Loucy (cell line): ENCODE measurements around the gene SULT1C4.
"Not testable (repeated sequence)": the region's sequence is repeated elsewhere in the genome, so short reads cannot be mapped to it uniquely, and the experiment has no call there.

Source experiments
- H2AFZ ChIP-seq: fragments of 200-600 bp; sonication (generic); 2 replicates; pipeline ENCODE4 v1.6.0; 2016; ENCODE audit warnings: antibody characterized with exemption, mild to moderate bottlenecking, low read length, moderate library complexity
- H3F3A ChIP-seq: fragments of 200-600 bp; 2 replicates; pipeline ENCODE4 v1.6.0; 2016; ENCODE audit warnings: antibody characterized with exemption, low read depth, mild to moderate bottlenecking
- H3K27me3 ChIP-seq: fragments of 200-600 bp; sonication (generic); 2 replicates; pipeline ENCODE4 v1.6.1; 2014; ENCODE audit warnings: low read length, mild to moderate bottlenecking; ENCODE audit not compliant: insufficient read depth, poor library complexity, severe bottlenecking
- H3K36me3 ChIP-seq: fragments of 200-600 bp; sonication (generic); 2 replicates; pipeline ENCODE4 v1.6.1; 2016; ENCODE audit warnings: low read length; ENCODE audit not compliant: insufficient read depth
- H3K4me1 ChIP-seq: fragments of 200-600 bp; sonication (generic); 2 replicates; pipeline ENCODE4 v1.5.1; 2014; ENCODE audit warnings: low read length, mild to moderate bottlenecking; ENCODE audit not compliant: insufficient read depth, poor library complexity, severe bottlenecking
- H3K4me2 ChIP-seq: fragments of 200-600 bp; sonication (generic); 2 replicates; pipeline ENCODE4 v1.6.0; 2014; ENCODE audit warnings: antibody characterized with exemption, low read length, low read depth, mild to moderate bottlenecking; ENCODE audit not compliant: poor library complexity, severe bottlenecking
- H3K4me3 ChIP-seq: fragments of 200-600 bp; sonication (generic); 2 replicates; pipeline ENCODE4 v1.5.1; 2014; ENCODE audit warnings: low read length, mild to moderate bottlenecking, mixed read lengths; ENCODE audit not compliant: poor library complexity, severe bottlenecking
- H3K79me2 ChIP-seq: fragments of 200-600 bp; sonication (generic); 2 replicates; pipeline ENCODE4 v1.6.1; 2014; ENCODE audit warnings: low read length; ENCODE audit not compliant: insufficient read depth
- H3K9ac ChIP-seq: fragments of 200-600 bp; sonication (generic); 2 replicates; pipeline ENCODE4 v1.6.0; 2014; ENCODE audit warnings: mild to moderate bottlenecking, low read depth, low read length, moderate library complexity; ENCODE audit not compliant: poor library complexity, severe bottlenecking
- H3K9me2 ChIP-seq: fragments of 200-600 bp; sonication (generic); replicated peaks from 2 replicates; pipeline ENCODE4 v1.6.1; 2016; ENCODE audit warnings: low read depth, low read length, mixed read lengths
- H3K9me3 ChIP-seq: fragments of 200-600 bp; sonication (generic); 2 replicates; pipeline ENCODE4 v1.6.1; 2014; ENCODE audit warnings: mild to moderate bottlenecking, antibody characterized with exemption, low read length, low read depth; ENCODE audit not compliant: insufficient read depth
- H4K20me1 ChIP-seq: fragments of 200-600 bp; sonication (generic); 2 replicates; pipeline ENCODE4 v1.6.0; 2014; ENCODE audit warnings: antibody characterized with exemption, low read length, mild to moderate bottlenecking; ENCODE audit not compliant: insufficient read depth, poor library complexity, severe bottlenecking
- EZH2phosphoT487 ChIP-seq: fragments of 200-600 bp; IDR thresholded peaks from 2 replicates; pipeline ENCODE4 v1.6.1; 2018; ENCODE audit warnings: antibody characterized with exemption, mild to moderate bottlenecking, moderate library complexity, borderline replicate concordance
- TF ChIP-seq, protein P1 (sequence below): fragments of 200-600 bp; sonication (generic); conservative IDR thresholded peaks from 2 replicates; pipeline ENCODE4 v1.5.1; 2014; ENCODE audit warnings: mild to moderate bottlenecking, antibody characterized with exemption, low read length

The SULT1C4 gene

DNA sequence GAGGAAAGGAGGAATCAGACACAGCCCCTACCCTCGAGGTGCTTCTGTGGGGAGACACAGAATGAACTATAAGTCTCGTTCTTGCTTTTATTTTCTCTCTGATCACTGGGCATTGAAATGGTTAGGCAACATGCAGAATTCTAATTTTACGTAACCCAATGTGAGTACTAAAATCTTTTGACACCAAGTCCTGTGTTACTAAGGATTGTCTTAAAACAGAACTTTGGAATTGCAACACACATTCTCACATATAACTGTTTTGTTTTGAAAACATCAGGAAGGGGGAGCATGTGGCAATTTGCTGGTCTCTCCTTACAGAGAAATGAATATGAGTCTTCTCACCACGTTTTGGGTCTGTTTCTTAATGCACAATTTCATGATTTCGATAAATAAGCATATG lies 23.6 kb upstream of the SULT1C4 start:
- TF ChIP-seq, protein P1, sequence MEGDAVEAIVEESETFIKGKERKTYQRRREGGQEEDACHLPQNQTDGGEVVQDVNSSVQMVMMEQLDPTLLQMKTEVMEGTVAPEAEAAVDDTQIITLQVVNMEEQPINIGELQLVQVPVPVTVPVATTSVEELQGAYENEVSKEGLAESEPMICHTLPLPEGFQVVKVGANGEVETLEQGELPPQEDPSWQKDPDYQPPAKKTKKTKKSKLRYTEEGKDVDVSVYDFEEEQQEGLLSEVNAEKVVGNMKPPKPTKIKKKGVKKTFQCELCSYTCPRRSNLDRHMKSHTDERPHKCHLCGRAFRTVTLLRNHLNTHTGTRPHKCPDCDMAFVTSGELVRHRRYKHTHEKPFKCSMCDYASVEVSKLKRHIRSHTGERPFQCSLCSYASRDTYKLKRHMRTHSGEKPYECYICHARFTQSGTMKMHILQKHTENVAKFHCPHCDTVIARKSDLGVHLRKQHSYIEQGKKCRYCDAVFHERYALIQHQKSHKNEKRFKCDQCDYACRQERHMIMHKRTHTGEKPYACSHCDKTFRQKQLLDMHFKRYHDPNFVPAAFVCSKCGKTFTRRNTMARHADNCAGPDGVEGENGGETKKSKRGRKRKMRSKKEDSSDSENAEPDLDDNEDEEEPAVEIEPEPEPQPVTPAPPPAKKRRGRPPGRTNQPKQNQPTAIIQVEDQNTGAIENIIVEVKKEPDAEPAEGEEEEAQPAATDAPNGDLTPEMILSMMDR: no peak
- no peak for TF ChIP-seq EZH2phosphoT487
- Histone ChIP-seq H3K9ac (no peak overlapping the region), H3K4me1 (no peaks in the 10 kb centered on the region), H3K27me3 (no peaks in the 10 kb centered on the region), H3K36me3 (no peaks in the 10 kb centered on the region), H3K4me2 (no peak overlapping the region), H2AFZ (no peak overlapping the region), H4K20me1 (no peaks in the 10 kb centered on the region), H3K4me3 (no peak overlapping the region), H3K9me3 (no peaks in the 10 kb centered on the region), H3K9me2 (no peaks in the 10 kb centered on the region), H3K79me2 (no peaks in the 10 kb centered on the region), H3F3A (no peaks in the 10 kb centered on the region)

DNA sequence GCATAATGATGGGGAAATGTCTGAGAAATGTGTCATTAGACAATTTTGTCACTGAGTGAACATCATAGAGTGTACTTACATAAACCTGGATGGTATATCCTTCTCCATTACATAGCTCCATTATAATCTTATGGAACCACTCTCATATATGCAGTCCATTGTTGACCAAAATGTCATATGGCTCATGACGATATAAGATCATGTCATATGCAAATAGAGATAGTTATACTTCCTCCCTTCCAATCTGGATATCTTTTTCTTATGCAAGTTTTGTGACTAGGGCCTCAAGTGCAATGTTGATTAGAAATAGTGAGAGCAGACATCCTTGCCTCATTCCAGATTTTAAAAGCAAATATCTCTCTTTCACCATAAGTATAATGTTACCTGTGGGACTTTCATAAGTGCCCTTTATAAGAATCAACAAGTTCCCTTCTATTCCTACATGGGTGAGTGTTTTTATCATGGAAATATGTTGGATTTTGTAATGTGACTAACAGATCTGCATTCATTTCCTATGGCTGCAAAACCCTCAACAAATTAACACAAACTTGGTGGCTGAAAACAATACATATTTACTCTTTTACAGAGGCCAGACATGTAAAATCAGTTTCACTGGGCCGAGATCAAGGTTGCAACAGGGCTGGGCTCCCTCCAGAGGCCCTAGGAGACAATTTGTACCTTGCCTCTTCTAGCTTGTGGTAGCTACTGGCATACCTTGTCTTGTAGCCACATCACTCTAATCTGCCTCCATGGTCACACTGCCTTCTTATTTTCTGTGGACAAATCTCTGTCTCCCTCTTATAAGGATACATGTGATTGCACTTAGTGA lies 21.6 kb upstream of the SULT1C4 start:
- Histone ChIP-seq H2AFZ (no peak overlapping the region), H3K9ac (no peak overlapping the region), H3F3A (no peaks in the 10 kb centered on the region), H3K36me3 (no peaks in the 10 kb centered on the region), H3K4me3 (no peak overlapping the region), H3K27me3 (no peaks in the 10 kb centered on the region), H3K9me3 (no peaks in the 10 kb centered on the region), H4K20me1 (no peaks in the 10 kb centered on the region), H3K9me2 (no peaks in the 10 kb centered on the region), H3K4me1 (no peaks in the 10 kb centered on the region), H3K79me2 (no peaks in the 10 kb centered on the region), H3K4me2 (no peak overlapping the region)
- no peak for TF ChIP-seq EZH2phosphoT487
- TF ChIP-seq, protein P1: no peak

DNA sequence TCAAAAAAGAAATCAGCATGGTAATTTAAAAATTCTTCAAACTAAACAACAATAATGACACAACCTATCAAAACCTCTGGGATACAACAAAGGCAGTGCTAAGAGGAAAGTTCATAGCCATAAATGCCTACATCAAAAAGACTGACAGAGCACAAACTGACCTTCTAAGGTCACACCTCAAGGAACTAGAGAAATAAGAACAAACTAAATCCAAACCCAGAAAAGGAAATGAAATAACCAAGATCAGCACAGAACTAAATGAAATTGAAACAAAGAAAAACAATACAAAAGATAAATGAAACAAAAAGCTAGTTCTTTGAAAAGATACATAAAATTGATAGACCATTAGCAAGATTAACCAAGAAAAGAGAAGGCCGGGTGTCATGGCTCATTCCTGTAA lies 18.4 kb upstream of the SULT1C4 start:
- not testable (repeated sequence) for H3K4me2 ChIP-seq

More for the DNA sequence above, 18.4 kb upstream of the SULT1C4 start:
- H3K9me2 ChIP-seq, H3K27me3 ChIP-seq, H3K79me2 ChIP-seq, H3F3A ChIP-seq, H3K36me3 ChIP-seq, H4K20me1 ChIP-seq, H3K4me3 ChIP-seq, H2AFZ ChIP-seq, H3K9me3 ChIP-seq, H3K9ac ChIP-seq: not testable (repeated sequence)
- H3K4me1 ChIP-seq: peaks cover 12% of the 10 kb centered on the region
